ENCODE data around the gene FOXJ2.
"Not testable (repeated sequence)": the region's sequence is repeated elsewhere in the genome, so short reads cannot be mapped to it uniquely, and the experiment has no call there.

- TF ChIP-seq CTCF (conservative IDR thresholded peaks at IDR 0.05; ENCODE audit: low read depth, low read length); EZH2 (IDR thresholded peaks at IDR 0.05; ENCODE audit: low read length, unreplicated experiment); EZH2phosphoT487 (IDR thresholded peaks at IDR 0.05; ENCODE audit: borderline replicate concordance, low read length): not testable (repeated sequence)
These were observed 31.0 kb upstream of the FOXJ2 start for GRCh38 chr12:8001496-8001895.
